GM10266 (cell line): ENCODE data around the gene GABRR1.

Experiments
- DNase-seq: peaks from one replicate; pipeline ENCODE4 v3.0.0; 2012; ENCODE audit errors: extremely low spot score
- TF ChIP-seq, protein P1 (sequence below): IDR thresholded peaks from 2 replicates; pipeline ENCODE4 v1.5.1; 2012; ENCODE audit warnings: mild to moderate bottlenecking, low read depth; ENCODE audit not compliant: control insufficient read depth, insufficient read depth; ENCODE audit errors: missing control alignments

GABRR1 gene

GRCh38 chr6:89205819-89206218 is 11.3 kb downstream of the GABRR1 start:
- DNase-seq = no peak

DNA sequence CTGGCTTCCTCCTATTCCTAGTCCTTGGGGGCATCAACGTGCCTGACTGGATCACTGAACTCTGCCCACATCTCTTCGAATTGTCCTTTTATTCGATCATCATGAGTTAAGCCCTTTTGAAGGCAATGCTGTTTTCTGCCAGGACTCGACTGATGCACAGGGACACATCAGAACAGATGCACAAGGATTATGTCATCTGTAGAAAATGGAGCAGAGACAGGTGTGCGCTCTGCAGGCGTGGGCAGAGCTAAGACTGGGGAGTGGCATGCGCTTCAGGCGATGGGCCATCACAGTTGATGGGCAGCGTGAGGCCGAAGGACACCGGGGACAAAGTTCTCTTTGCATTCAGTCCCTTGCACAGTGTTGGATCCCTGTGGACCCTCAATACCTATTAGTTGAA is 13.1 kb downstream of the GABRR1 start:
- no peak for DNase-seq
- TF ChIP-seq, protein P1, sequence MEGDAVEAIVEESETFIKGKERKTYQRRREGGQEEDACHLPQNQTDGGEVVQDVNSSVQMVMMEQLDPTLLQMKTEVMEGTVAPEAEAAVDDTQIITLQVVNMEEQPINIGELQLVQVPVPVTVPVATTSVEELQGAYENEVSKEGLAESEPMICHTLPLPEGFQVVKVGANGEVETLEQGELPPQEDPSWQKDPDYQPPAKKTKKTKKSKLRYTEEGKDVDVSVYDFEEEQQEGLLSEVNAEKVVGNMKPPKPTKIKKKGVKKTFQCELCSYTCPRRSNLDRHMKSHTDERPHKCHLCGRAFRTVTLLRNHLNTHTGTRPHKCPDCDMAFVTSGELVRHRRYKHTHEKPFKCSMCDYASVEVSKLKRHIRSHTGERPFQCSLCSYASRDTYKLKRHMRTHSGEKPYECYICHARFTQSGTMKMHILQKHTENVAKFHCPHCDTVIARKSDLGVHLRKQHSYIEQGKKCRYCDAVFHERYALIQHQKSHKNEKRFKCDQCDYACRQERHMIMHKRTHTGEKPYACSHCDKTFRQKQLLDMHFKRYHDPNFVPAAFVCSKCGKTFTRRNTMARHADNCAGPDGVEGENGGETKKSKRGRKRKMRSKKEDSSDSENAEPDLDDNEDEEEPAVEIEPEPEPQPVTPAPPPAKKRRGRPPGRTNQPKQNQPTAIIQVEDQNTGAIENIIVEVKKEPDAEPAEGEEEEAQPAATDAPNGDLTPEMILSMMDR = no peak

More at GRCh38 chr6:89205819-89206218, 11.3 kb downstream of the GABRR1 start:
- TF ChIP-seq, protein P1 = no peak

GRCh38 chr6:89200706-89201215 is 16.4 kb downstream of the GABRR1 start:
- TF ChIP-seq, protein P1 = no peak
- DNase-seq = no peak

DNA sequence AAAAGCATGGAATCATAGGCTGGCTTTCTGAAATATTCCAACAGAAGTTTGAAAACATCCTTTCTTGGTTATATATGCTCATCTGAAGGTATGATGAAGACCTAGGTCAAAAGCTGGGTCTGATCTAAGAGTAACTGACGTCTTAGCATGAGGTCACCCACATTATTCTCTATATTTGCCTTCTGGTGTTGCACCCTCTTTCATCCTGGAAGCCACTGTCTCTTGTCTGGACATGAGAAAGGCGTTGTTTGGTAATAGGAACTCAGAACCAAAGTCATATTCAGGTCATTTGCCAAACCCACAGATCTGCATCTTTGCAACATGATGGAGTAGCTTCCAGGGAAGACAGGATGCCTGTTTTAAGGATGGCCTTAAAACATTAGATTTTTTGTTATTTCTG is 17.6 kb downstream of the GABRR1 start:
- DNase-seq = no peak

DNA sequence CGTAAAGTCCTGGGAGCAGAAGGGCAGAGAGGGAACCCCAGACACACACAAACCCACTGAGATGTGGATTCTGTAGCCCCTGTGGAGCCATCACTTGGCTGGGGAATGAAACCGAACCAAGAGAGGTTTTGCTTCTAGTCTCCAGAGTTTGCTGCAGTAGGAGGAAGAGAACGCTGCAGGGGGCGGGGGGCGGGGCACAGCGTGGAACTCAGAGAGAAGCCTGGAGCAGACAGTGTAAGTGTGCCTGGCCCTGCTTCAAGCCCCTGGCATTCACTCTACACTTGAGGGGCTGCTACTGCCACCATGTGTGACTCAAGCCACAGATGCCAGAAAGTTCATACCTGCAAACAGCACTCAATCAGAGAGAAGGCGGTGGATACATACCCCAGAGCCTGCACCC is 18.9 kb downstream of the GABRR1 start:
- TF ChIP-seq, protein P1 = no peak
- no peak for DNase-seq

More for the DNA sequence above, 17.6 kb downstream of the GABRR1 start:
- TF ChIP-seq, protein P1 = no peak

- TF ChIP-seq, protein P1 = no peak
- DNase-seq = no peak
These were observed 20.0 kb downstream of the GABRR1 start for GRCh38 chr6:89197141-89197540.

GRCh38 chr6:89194559-89194958 is 22.6 kb downstream of the GABRR1 start:
- no peak for DNase-seq
- TF ChIP-seq, protein P1 = no peak
